K562 (cell line): Measurements from ENCODE around the gene RAD51D.

Source experiments
- ARID2 ChIP-seq: fragments of 450-650 bp; IDR thresholded peaks from 2 replicates; pipeline ENCODE4 v1.6.1; 2017; ENCODE audit warnings: antibody characterized with exemption, mild to moderate bottlenecking
- POLR2AphosphoS5 ChIP-seq: IDR thresholded peaks from 2 replicates; pipeline ENCODE4 v1.6.1; 2011; ENCODE audit warnings: mild to moderate bottlenecking, low read depth, low read length, moderate library complexity; ENCODE audit not compliant: control insufficient read depth, insufficient read depth
- ZNF24 ChIP-seq: fragments of 450-650 bp; IDR thresholded peaks from 2 replicates; pipeline ENCODE4 v1.6.1; 2016
- ZNF592 ChIP-seq: fragments of 450-650 bp; IDR thresholded peaks from 2 replicates; pipeline ENCODE4 v1.6.1; 2017; ENCODE audit warnings: antibody characterized with exemption, mild to moderate bottlenecking

DNA sequence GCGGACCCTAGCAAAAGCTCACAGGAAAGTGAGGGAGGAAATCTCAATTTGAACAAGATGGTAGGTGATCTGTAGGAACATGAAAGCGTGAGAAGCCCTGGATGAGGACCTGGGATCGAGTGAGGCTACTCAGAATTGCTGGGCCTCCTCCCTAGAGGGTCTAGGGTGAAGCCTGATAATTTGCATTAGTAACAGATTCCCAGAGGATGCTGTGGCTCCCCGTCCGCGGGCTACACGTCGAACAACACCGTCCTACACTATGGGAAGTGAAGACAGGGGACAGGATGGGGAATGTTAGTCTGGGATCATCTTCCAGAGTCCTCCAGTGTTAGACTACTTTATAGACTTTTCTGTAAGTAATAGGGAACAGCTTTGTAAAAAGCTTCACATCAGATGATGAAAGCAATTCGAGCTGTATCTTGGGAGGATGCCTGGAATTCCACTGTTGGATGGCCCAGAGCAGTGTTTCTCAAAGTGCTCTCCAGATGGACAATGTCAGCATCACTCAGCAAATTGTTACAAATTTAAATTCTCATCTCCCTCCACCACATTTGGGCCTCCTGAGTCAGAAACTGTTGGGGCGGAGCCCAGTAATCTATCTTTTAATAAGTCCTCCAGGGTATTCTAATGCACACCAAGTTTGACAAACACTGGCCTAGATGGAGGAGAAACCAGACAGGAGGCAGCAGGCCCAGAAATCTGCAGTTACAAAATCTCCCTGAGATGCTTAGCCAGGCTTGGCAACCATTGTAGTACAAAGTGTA lies 8.3 kb upstream of the RAD51D start:
- TF ChIP-seq ZNF24 (no peak), ZNF592 (no peak), POLR2AphosphoS5 (no peak), ARID2 (no peak)
